ENCODE measurements around the gene ERICH3. TPM values are rescaled to one million over a fixed set of nuclear protein-coding genes. Genes with fewer than 3 reads are reported as not detected.

The ERICH3 gene
- total and polyA plus RNA-seq, 4 donors, result 3.0 to 20.7 (median 11.2) TPM

- DNase-seq, result no peak
- no peak overlapping the region for H3K9ac ChIP-seq (ENCODE audit: insufficient read depth in 1 of 2, low read length in 2 of 2)
- 72 to 75% methylated on average over 2 of the region's 2 CpGs for WGBS, 2 donors
- no peaks in the 10 kb centered on the region for H3K27me3 ChIP-seq (ENCODE audit: control insufficient read depth in 3 of 3, insufficient read depth in 3 of 3, low read length in 2 of 3)
- no peak overlapping the region for H3K4me3 ChIP-seq
- no peaks in the 10 kb centered on the region for H3K9me3 ChIP-seq (ENCODE audit: control insufficient read depth in 4 of 4, insufficient read depth in 3 of 4, low read length in 3 of 4)
- no peak for TF ChIP-seq CTCF (IDR thresholded peaks at IDR 0.05; ENCODE audit: control extremely low read depth, extremely low read depth)
- H3K4me1 ChIP-seq (ENCODE audit: control insufficient read depth in 5 of 5, insufficient read depth in 5 of 5, low read length in 5 of 5), result no peaks in the 10 kb centered on the region
- H3K27ac ChIP-seq (ENCODE audit: low read depth in 1 of 2, low read length in 1 of 2), result no peak overlapping the region
- no peak for ATAC-seq (ENCODE audit: insufficient read depth, low FRiP score)
- H3K36me3 ChIP-seq (ENCODE audit: control insufficient read depth in 4 of 4, insufficient read depth in 4 of 4, low read length in 4 of 4), result no peaks in the 10 kb centered on the region
Observed at GRCh38 chr1:74584185-74584584, 89.4 kb downstream of the ERICH3 start.

DNA sequence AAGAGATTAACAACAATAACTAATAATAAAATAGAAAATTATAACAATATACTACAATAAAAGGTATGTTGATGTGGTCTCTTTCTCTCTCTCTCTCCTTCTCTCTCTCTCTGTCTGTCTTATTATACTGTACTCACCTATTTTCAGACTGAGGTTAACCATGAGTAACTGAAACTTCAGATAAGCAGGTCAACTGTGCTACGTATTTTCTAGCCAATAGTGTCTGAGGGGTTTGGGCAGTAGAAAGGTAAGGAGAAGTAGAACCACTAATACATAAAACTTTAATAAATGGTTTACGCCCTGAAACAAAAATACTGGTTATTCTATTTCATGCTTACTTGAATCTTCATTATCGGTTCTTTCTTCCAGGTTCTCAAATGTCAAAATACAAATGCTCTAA is 90.2 kb downstream of the ERICH3 start:
- Histone ChIP-seq H3K4me3 (no peak overlapping the region), H3K27ac (ENCODE audit: low read depth in 1 of 2, low read length in 1 of 2) (no peak overlapping the region), H3K36me3 (ENCODE audit: control insufficient read depth in 4 of 4, insufficient read depth in 4 of 4, low read length in 4 of 4) (no peaks in the 10 kb centered on the region), H3K27me3 (ENCODE audit: control insufficient read depth in 3 of 3, insufficient read depth in 3 of 3, low read length in 2 of 3) (no peaks in the 10 kb centered on the region), H3K9ac (ENCODE audit: insufficient read depth in 1 of 2, low read length in 2 of 2) (no peak overlapping the region), H3K9me3 (ENCODE audit: control insufficient read depth in 4 of 4, insufficient read depth in 3 of 4, low read length in 3 of 4) (no peaks in the 10 kb centered on the region), H3K4me1 (ENCODE audit: control insufficient read depth in 5 of 5, insufficient read depth in 5 of 5, low read length in 5 of 5) (no peaks in the 10 kb centered on the region)
- no peak for ATAC-seq (ENCODE audit: insufficient read depth, low FRiP score)
- 81 to 95% methylated on average over 3 of the region's 3 CpGs for WGBS, 2 donors
- DNase-seq, result no peak
- no peak for TF ChIP-seq CTCF (IDR thresholded peaks at IDR 0.05; ENCODE audit: control extremely low read depth, extremely low read depth)

DNA sequence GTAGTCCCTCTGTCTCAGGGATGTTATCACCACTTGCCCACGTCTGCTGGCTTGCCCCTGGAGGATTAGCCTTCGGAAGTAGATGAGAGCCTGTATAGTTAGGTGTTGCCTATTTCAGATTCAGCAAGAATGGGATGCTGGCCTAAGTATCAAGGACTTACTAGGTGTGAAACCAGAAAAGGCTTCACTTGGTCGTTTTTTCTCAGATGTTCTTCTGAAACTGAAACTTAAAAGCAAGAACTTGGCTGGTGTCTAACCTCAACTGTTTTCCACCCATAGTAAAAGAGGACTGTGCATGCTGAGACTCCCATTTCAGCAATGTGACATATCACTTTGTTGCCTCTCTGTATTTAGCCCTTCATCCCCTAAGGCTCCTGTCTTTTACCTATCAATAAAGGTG is 94.2 kb downstream of the ERICH3 start:
- no peak for ATAC-seq (ENCODE audit: insufficient read depth, low FRiP score)
- H3K9me3 ChIP-seq (ENCODE audit: control insufficient read depth in 4 of 4, insufficient read depth in 3 of 4, low read length in 3 of 4), result no peaks in the 10 kb centered on the region
- 57 to 61% methylated on average over 3 of the region's 3 CpGs for WGBS, 2 donors

More for the DNA sequence above, 94.2 kb downstream of the ERICH3 start:
- DNase-seq, result no peak
- Histone ChIP-seq H3K9ac (ENCODE audit: insufficient read depth in 1 of 2, low read length in 2 of 2) (no peak overlapping the region), H3K27ac (ENCODE audit: low read depth in 1 of 2, low read length in 1 of 2) (no peak overlapping the region), H3K4me1 (ENCODE audit: control insufficient read depth in 5 of 5, insufficient read depth in 5 of 5, low read length in 5 of 5) (no peaks in the 10 kb centered on the region), H3K27me3 (ENCODE audit: control insufficient read depth in 3 of 3, insufficient read depth in 3 of 3, low read length in 2 of 3) (no peaks in the 10 kb centered on the region), H3K36me3 (ENCODE audit: control insufficient read depth in 4 of 4, insufficient read depth in 4 of 4, low read length in 4 of 4) (no peaks in the 10 kb centered on the region), H3K4me3 (no peak overlapping the region)
- no peak for TF ChIP-seq CTCF (IDR thresholded peaks at IDR 0.05; ENCODE audit: control extremely low read depth, extremely low read depth)
